Measurements from ENCODE around the gene FOXL1. TPM values are rescaled to one million over a fixed set of nuclear protein-coding genes. Genes with fewer than 3 reads are reported as not detected.

Gene FOXL1
- total RNA-seq, 1 donor from 2014 or later = 0.68 TPM

DNA sequence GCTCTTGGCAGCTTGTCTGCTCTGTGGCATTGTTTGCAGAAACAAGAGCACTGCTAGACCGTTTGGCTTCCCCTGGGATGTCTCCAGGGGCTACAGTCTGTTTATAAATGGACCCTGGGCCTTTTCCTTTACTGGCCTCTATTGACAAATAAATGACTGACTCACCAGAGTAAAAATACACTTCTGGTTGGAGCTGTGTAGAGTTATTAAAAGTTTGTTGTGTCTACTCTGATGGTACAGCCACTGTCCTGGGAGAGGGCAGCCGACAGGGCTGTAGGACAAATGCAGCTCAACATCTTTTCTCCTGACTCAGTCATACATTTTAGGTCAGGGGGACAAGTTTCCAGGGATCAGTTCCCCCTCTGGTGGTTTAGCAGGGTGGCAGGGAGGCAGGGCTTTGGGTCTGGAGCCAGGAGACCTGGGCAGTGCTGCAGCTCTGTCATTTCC, 30.0 kb downstream of the FOXL1 start:
- DNase-seq = no peak

DNA sequence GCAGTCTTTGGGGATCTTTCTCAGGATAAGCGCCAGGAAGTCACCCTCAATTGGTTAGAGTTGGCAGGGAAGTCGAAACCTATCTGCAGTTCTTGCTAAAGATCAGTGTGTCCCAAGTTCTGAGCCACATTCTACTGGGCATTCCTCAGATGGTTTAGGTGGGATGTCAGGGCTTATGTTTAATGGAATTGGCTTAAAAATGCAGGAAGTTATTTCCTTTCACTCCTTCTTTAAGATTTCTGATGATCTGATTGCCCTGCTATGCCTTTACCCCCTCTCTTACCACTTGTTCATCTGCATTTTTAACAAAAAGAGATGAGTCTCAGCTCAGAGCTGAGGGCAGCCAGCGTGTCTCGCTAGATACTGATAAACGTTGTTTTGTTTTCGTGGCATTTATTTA, 30.8 kb downstream of the FOXL1 start:
- peak; percentile 54 for DNase-seq

DNA sequence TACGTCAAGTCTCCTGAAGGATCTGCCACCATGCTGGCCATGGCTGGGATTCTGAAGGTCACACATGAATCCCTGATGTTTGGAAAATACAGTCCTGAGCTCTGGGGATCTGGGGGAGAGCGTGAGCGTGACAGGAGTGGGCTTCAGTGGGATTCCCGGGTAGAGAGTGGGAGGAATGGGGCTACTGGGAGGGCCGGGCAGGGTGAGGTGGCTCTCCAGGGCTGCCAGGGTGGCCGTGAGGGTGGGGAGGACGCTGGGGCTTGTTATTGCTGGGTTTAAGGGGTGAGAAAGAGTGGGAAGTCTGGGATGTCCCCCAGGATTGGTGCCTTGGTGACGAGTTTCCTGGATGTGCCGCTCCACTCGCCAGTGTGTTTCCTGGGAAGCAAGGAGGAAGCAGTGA, 31.3 kb downstream of the FOXL1 start:
- DNase-seq = no peak

DNA sequence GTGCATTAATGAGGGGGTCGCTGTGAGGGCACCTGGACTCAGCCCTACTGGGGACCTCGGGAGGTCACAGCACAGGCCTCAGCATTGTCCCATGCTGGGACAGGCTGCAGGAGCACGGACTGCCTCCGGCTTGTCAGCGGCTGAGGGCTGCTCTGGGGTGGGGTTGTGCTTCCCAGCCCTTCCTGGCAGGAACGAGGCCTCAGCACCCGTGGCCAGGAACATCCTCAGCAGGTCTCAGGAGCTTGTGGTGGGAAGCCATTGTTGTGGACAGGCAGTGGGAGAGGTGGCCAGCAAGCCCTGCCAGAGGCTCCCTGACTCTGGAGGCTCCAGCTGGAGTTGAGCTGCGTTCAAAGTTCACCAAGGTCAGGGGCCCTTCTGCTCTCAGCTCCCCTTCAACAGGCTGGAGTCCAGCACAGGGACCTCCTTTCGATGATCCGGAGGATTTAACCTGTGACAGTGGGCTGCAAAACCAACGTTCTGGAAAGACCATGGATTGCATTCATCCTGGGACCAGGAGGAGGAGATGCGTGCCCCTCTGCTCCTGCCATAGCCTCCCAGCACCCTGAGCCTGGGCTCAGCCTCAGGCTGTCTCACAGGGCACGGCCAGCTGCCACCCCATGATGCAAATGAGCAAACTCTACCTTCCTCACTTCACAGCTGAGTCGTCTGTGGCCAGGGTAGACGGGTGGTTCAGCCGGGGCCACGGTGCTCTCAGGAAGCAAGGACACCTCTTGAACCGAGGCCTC, 32.6 kb downstream of the FOXL1 start:
- DNase-seq = no peak

GRCh38 chr16:86611525-86611855, 33.1 kb downstream of the FOXL1 start:
- no peak for DNase-seq

DNA sequence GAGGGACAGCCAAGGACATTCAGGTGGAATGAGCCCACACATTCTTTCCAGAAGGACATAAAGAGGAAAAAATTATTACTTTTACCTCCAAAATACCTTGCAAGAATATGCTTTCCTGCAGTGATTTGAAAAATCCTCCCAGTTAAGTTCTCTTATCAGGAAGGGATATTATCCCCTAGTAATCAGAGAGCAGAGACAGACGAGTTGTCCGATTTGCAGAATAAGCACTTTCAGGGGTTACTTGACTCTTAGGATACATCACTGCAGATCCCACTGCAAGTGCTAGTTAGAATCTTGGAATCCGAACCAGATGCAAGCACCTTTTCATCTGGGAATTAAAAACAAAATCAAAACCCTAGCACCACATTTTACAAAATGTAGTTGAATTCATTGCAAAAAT, 33.6 kb downstream of the FOXL1 start:
- no peak for DNase-seq

GRCh38 chr16:86614699-86615098, 36.4 kb downstream of the FOXL1 start:
- DNase-seq = no peak

GRCh38 chr16:86616906-86617305, 38.6 kb downstream of the FOXL1 start:
- DNase-seq = peak; percentile 54

- no peak for DNase-seq
Observed at GRCh38 chr16:86618431-86619238, 40.3 kb downstream of the FOXL1 start.

- DNase-seq = no peak
Observed at GRCh38 chr16:86619239-86619794, 41.0 kb downstream of the FOXL1 start.

DNA sequence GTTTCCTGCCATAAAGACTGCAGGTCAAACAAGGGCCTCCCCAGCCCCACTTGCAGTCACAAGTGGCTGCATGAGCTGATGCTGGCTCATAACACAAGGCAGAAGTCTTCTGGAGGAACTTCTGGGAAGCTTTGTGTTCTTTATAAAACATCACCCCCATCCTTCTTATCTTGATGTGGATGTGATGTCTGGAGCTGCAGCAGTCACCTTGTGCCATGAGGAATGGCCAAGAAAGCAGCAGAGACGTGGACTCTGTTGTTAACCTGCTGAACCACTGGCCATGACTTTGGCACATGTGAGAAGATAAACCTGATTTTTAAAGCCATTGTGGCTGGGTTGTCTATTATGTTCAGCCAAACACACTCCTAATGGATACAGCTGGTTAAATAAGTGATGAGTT, 41.8 kb downstream of the FOXL1 start:
- no peak for DNase-seq

GRCh38 chr16:86621966-86622365, 43.6 kb downstream of the FOXL1 start:
- no peak for DNase-seq

DNA sequence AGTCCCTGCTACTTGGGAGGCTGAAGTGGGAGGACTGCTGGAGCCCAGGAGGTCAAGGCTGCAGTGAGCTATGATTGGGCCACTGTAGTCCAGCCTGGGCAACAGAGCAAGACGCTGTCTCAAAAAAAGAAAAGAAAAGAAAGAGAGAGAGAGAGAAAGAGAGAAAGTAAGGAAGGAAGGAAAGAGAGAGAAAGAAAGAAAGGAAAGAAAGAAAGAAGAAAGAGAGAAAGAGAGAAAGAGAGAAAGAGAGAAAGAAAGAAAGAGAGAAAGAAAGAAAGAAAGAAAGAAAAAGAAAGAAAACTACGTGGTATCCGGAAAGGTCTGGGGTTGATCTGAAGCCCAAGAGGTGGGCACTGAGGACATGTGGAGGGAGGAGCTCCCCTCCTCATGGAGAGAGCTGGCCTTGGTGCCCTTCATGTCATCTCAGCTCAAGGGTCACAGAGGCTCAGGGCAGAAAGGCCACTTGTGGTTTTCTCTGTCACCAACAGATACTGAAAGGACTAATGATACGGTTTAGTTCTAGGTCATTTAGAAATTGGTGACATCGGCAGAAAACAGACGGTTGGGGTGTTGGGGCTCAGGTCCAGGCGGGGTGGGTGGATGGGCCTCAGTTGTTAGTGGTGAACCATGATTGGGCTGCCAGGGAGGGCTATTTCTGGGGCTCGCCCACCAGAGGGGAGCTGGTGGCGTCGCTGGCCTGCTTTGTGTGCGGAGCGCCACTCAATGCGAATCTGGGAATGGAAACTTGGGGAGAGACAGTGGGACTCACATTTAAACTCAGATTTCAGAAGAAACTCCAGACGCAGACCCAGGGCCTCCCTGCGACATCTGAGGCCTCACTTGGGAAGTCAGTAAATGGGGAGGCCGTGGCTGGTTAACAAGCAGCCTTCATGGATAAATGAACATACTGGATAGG, 44.6 kb downstream of the FOXL1 start:
- no peak for DNase-seq

DNA sequence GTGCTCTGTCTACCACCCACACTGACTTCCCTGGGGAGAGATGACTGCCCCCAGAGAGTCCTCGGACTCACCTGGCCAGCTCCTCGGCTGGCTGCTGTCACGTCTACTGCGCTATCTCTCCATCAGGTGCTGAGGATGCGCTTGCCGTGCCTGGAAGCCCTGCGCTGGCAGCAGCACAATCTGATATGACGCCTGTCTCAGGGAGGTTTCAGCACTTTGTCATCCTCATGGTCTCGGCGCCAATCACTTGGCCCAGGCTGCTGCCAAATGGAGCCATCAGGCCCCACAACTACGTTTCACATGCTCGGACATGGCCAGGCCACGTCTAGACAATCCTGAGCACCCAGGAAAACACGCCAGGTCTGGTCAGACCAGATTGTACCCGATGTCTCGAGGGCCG, 46.7 kb downstream of the FOXL1 start:
- no peak for DNase-seq

DNA sequence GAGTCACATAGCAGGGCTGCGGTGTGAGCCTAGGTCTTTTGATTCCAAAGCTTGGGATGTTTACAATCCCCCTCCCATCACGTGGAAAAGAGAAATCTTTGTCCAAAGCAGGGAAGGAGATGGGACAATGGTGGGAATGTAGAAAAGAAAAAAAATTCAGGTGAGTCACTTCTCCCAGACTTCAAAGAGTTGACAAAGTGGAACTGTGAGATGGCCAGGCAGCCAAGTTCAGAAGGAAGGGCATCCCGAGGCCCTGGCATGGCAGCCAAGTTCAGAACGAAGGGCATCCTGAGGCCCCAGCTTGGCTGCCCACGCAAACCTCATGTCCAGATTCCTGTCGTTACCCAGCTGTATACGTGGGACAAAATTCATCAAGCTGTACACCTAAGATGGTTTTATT, 47.5 kb downstream of the FOXL1 start:
- DNase-seq = peak; percentile 41

- no peak for DNase-seq
Observed at GRCh38 chr16:86626284-86626683, 47.9 kb downstream of the FOXL1 start.

DNA sequence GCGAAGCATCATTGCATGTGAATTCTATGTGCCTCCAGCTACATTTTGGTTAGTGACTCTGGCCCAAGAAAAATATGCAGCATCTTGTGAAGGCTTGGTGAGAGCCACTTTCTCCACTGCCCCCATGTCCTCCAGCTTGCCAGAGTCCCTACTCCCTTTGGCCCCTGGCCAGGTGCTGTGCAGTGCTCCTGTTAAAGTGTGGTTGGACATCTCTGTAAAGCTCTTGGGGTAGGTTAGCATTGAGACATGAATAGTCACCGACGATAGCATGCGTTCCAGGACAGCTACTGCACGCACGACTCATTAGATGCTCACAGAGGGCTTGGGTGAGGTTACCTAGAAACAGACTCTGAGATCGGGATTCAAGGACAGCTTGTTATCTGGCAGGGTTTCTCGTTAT, 48.6 kb downstream of the FOXL1 start:
- no peak for DNase-seq

DNA sequence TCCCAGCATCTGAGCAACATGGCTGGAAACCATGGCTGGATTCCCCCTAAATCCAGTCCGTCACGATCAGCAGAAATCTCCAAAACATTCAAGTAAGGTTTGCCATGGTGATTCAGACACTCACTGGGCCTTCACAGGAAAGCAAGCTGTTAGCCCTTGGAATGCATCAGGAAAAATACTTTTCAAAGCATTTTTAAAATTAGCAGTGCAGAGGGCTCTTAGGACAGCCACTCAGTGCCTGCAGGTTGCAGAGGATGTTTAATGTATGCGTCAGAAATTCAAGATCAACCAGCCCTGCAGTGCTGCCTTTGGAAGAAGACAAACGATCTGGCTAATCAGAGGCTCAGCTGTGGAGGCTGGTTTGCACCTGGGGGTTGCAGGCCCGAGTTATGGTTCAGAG, 50.3 kb downstream of the FOXL1 start:
- DNase-seq = no peak

DNA sequence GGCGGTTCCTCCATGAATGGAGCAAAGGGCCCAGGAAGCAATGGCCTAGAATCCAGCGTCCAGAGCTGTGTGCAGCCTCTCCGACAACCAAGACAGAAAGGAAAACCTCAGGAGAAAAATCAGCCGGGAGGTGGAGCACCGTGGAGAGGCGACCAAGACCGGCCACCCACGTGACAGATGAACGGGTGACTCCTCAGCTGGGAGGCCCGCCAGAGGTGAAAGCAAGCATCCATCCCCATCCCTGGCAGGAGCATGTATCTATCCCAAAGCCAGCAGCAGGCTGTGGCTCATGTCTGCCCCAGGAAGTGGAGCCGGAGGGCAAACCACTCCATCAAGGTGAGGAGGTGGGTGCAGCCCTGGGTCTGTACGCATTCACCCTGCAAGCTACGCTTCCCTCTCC, 52.1 kb downstream of the FOXL1 start:
- no peak for DNase-seq

DNA sequence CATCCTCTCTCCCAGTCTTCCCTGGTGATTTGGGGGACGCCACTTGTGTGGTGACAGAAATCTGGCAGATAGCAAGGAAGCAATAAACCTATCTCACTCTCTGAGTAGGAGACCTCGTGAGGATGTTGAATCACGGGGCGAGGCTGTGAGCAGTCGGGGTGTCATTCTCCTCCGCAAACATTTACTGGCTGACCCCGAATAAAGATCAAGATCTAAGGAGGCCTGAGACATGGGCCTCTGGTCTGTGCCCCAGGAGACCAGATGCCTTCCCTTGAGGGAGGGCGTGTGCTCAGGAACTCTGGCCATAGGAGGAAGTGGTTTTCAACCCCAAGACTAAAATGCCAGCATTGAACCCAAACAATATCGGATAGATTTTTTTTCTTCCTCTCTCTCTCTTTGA, 53.1 kb downstream of the FOXL1 start:
- DNase-seq = no peak

Data from dermis blood vessel endothelial cell (primary cell).